ENCODE results near the gene TMCO2.

DNA sequence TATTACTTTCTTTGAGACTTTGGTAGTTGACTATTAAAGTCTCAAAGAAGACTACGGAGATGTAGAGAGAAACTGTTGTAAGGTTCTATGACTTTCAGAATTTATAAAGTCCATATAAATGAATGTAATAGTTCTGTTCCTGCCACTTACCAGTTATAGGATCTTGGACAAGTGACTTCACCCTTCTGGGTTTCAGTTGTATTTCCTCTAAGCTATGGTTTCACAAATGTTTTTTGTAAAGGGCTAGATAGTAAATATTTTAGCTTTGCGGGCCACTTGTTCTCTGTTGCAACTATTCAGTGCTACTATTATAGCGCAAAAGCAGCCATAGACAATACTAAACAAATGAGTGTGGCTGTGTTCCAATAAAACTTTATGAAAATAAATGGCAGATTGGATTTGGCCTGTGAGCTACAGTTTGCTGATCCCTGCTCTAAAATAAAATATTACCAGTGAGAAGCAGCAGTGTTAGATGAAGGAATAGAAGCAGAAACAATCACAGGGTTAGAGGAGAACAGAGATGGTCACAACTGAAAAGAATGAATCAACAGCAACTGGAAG is 25.0 kb downstream of the TMCO2 start:
- no peak for TF ChIP-seq POLR2A (IDR thresholded peaks at IDR 0.05)
- TF ChIP-seq, protein P1, sequence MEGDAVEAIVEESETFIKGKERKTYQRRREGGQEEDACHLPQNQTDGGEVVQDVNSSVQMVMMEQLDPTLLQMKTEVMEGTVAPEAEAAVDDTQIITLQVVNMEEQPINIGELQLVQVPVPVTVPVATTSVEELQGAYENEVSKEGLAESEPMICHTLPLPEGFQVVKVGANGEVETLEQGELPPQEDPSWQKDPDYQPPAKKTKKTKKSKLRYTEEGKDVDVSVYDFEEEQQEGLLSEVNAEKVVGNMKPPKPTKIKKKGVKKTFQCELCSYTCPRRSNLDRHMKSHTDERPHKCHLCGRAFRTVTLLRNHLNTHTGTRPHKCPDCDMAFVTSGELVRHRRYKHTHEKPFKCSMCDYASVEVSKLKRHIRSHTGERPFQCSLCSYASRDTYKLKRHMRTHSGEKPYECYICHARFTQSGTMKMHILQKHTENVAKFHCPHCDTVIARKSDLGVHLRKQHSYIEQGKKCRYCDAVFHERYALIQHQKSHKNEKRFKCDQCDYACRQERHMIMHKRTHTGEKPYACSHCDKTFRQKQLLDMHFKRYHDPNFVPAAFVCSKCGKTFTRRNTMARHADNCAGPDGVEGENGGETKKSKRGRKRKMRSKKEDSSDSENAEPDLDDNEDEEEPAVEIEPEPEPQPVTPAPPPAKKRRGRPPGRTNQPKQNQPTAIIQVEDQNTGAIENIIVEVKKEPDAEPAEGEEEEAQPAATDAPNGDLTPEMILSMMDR (IDR thresholded peaks at IDR 0.05) = no peak

All from heart left ventricle (tissue), 13 donors.